ENCODE results near the gene C11orf68. TPM values are rescaled to one million over a fixed set of nuclear protein-coding genes. Genes with fewer than 3 reads are reported as not detected.

C11orf68 gene
- total and polyA plus RNA-seq, 4 donors = 17.9 to 38.8 (median 28.8) TPM

- no peak for DNase-seq
- no peaks in the 10 kb centered on the region for H3K27me3 ChIP-seq (ENCODE audit: control insufficient read depth in 3 of 3, insufficient read depth in 3 of 3, low read length in 2 of 3)
Measured at GRCh38 chr11:65885231-65885630, 33.6 kb downstream of the C11orf68 start.

GRCh38 chr11:65884716-65885092 is 34.2 kb downstream of the C11orf68 start:
- H3K4me1 ChIP-seq (ENCODE audit: control insufficient read depth in 5 of 5, insufficient read depth in 5 of 5, low read length in 5 of 5) = peaks cover 1 to 27% (median 9%) of the 10 kb centered on the region in 5 donors
- no peaks in the 10 kb centered on the region for H3K9me3 ChIP-seq (ENCODE audit: control insufficient read depth in 4 of 4, insufficient read depth in 3 of 4, low read length in 3 of 4)
- peak; percentile 62 to 75 (median 73) for DNase-seq
- H3K27me3 ChIP-seq (ENCODE audit: control insufficient read depth in 3 of 3, insufficient read depth in 3 of 3, low read length in 2 of 3) = no peaks in the 10 kb centered on the region
- no peak overlapping the region for H3K9ac ChIP-seq (ENCODE audit: insufficient read depth in 1 of 2, low read length in 2 of 2)
- peaks cover 7 to 30% (median 24%) of the 10 kb centered on the region in 4 donors for H3K36me3 ChIP-seq (ENCODE audit: control insufficient read depth in 4 of 4, insufficient read depth in 4 of 4, low read length in 4 of 4)
- peak; percentile 100 for TF ChIP-seq CTCF (IDR thresholded peaks at IDR 0.05; ENCODE audit: control extremely low read depth, extremely low read depth)
- no peak for ATAC-seq (ENCODE audit: insufficient read depth, low FRiP score)
- no peak overlapping the region for H3K4me3 ChIP-seq
- H3K27ac ChIP-seq (ENCODE audit: low read depth in 1 of 2, low read length in 1 of 2) = peak overlapping the region in 1 of 2 donors; percentile 26
- WGBS, 2 donors = 23 to 26% methylated on average over 9 of the region's 9 CpGs

More at GRCh38 chr11:65885231-65885630, 33.6 kb downstream of the C11orf68 start:
- peaks cover 7 to 30% (median 24%) of the 10 kb centered on the region in 4 donors for H3K36me3 ChIP-seq (ENCODE audit: control insufficient read depth in 4 of 4, insufficient read depth in 4 of 4, low read length in 4 of 4)
- no peak overlapping the region for H3K9ac ChIP-seq (ENCODE audit: insufficient read depth in 1 of 2, low read length in 2 of 2)
- no peak for TF ChIP-seq CTCF (IDR thresholded peaks at IDR 0.05; ENCODE audit: control extremely low read depth, extremely low read depth)
- no peak overlapping the region for H3K4me3 ChIP-seq
- ATAC-seq (ENCODE audit: insufficient read depth, low FRiP score) = no peak
- no peaks in the 10 kb centered on the region for H3K9me3 ChIP-seq (ENCODE audit: control insufficient read depth in 4 of 4, insufficient read depth in 3 of 4, low read length in 3 of 4)
- H3K4me1 ChIP-seq (ENCODE audit: control insufficient read depth in 5 of 5, insufficient read depth in 5 of 5, low read length in 5 of 5) = peaks cover 5 to 30% (median 12%) of the 10 kb centered on the region in 5 donors
- 94 to 95% methylated on average over 7 of the region's 7 CpGs for WGBS, 2 donors
- no peak overlapping the region for H3K27ac ChIP-seq (ENCODE audit: low read depth in 1 of 2, low read length in 1 of 2)

- WGBS, 2 donors = 83 to 84% methylated on average over 28 of the region's 28 CpGs
- H3K27me3 ChIP-seq (ENCODE audit: control insufficient read depth in 3 of 3, insufficient read depth in 3 of 3, low read length in 2 of 3) = no peaks in the 10 kb centered on the region
- no peak for DNase-seq
Measured at GRCh38 chr11:65883786-65884715, 34.8 kb downstream of the C11orf68 start.

More at GRCh38 chr11:65883786-65884715, 34.8 kb downstream of the C11orf68 start:
- no peak for ATAC-seq (ENCODE audit: insufficient read depth, low FRiP score)
- Histone ChIP-seq H3K9me3 (ENCODE audit: control insufficient read depth in 4 of 4, insufficient read depth in 3 of 4, low read length in 3 of 4) (no peaks in the 10 kb centered on the region), H3K4me1 (ENCODE audit: control insufficient read depth in 5 of 5, insufficient read depth in 5 of 5, low read length in 5 of 5) (peaks cover 0 to 21% (median 8%) of the 10 kb centered on the region in 5 donors), H3K4me3 (no peak overlapping the region), H3K27ac (ENCODE audit: low read depth in 1 of 2, low read length in 1 of 2) (no peak overlapping the region), H3K36me3 (ENCODE audit: control insufficient read depth in 4 of 4, insufficient read depth in 4 of 4, low read length in 4 of 4) (peaks cover 7 to 30% (median 24%) of the 10 kb centered on the region in 4 donors), H3K9ac (ENCODE audit: insufficient read depth in 1 of 2, low read length in 2 of 2) (no peak overlapping the region)
- TF ChIP-seq CTCF (IDR thresholded peaks at IDR 0.05; ENCODE audit: control extremely low read depth, extremely low read depth) = no peak
